H1 (cell line): ENCODE data around the gene SH3D19. TPM values are rescaled to one million over a fixed set of nuclear protein-coding genes. Genes with fewer than 3 reads are reported as not detected.

Experiments
- CTCF ChIA-PET: fragments of 300-600 bp; sonication (Branson Sonifier 250); formaldehyde crosslinking; loops from one replicate; lab custom pipeline; 2021; ENCODE audit not compliant: partially characterized antibody; lab: Charles Lee
- POLR2A ChIA-PET: fragments of 300-600 bp; sonication (Branson Sonifier 250); formaldehyde crosslinking; loops from one replicate; lab custom pipeline; 2021; ENCODE audit warnings: inconsistent platforms; ENCODE audit not compliant: partially characterized antibody; lab: Charles Lee
- DNase-seq, 2 experiments: peaks; one replicate each; pipeline versions ENCODE4 v3.0.0 to v3.0.0-alpha.2; 2010 to 2022; ENCODE audit warnings: low spot score in 2 of 2, low read depth in 1 of 2, mixed read lengths in 1 of 2
- FAIRE-seq: peaks from 2 replicates; lab custom pipeline; 2011; peaks lifted over from hg19 to GRCh38; lab: Jason Lieb, UNC
- H2AFZ ChIP-seq: 2 replicates; pipeline ENCODE4 v1.8.1; 2012; ENCODE audit warnings: low read length, inconsistent platforms
- H2AK5ac ChIP-seq: 2 replicates; pipeline ENCODE4 v1.6.1; 2013; ENCODE audit warnings: low read depth, low read length
- H2BK120ac ChIP-seq: replicated peaks from 2 replicates; pipeline ENCODE3; 2013; ENCODE audit warnings: low read depth, low read length, inconsistent platforms
- H2BK12ac ChIP-seq: 2 replicates; pipeline ENCODE4 v1.6.1; 2013; ENCODE audit warnings: low read depth, low read length
- H2BK15ac ChIP-seq: 2 replicates; pipeline ENCODE4 v1.6.1; 2013; ENCODE audit warnings: low read length
- H2BK20ac ChIP-seq: 2 replicates; pipeline ENCODE4 v1.6.1; 2013; ENCODE audit warnings: low read length
- H2BK5ac ChIP-seq: 2 replicates; pipeline ENCODE4 v1.6.1; 2013; ENCODE audit warnings: low read depth, low read length
- H3K14ac ChIP-seq: 2 replicates; pipeline ENCODE4 v1.6.1; 2013; ENCODE audit warnings: inconsistent platforms; ENCODE audit not compliant: insufficient read length
- H3K18ac ChIP-seq: 2 replicates; pipeline ENCODE4 v1.6.1; 2013; ENCODE audit warnings: low read length; ENCODE audit errors: extremely low read depth
- H3K23ac ChIP-seq: 2 replicates; pipeline ENCODE4 v1.6.1; 2013; ENCODE audit warnings: inconsistent platforms; ENCODE audit not compliant: insufficient read length
- H3K23me2 ChIP-seq: 2 replicates; pipeline ENCODE4 v1.6.1; 2013; ENCODE audit warnings: low read depth, low read length
- H3K27ac ChIP-seq: 2 replicates; pipeline ENCODE4 v1.6.1; 2011; ENCODE audit warnings: low read depth, low read length, inconsistent platforms
- H3K27me3 ChIP-seq, 4 experiments: replicated peaks in 1 of 4; 1 replicate in 1 of 4; 2 replicates in 3 of 4; pipeline versions ENCODE4 v1.6.1 to v1.8.1; 2011 to 2013; ENCODE audit warnings: low read length in 3 of 4, mild to moderate bottlenecking in 3 of 4, inconsistent platforms in 2 of 4, mixed read lengths in 2 of 4, moderate library complexity in 1 of 4; ENCODE audit not compliant: control insufficient read depth in 3 of 4, insufficient read depth in 3 of 4; ENCODE audit errors: extremely low read depth in 1 of 4
- H3K36me3 ChIP-seq, 4 experiments: 2 replicates each; pipeline versions ENCODE4 v1.6.1 to v1.8.1; 2011 to 2013; ENCODE audit warnings: mild to moderate bottlenecking in 4 of 4, low read length in 3 of 4, moderate library complexity in 2 of 4, control low read depth in 1 of 4, inconsistent platforms in 1 of 4; ENCODE audit not compliant: insufficient read depth in 4 of 4, control insufficient read depth in 2 of 4
- H3K4ac ChIP-seq: replicated peaks from 2 replicates; pipeline ENCODE3; 2013; ENCODE audit warnings: low read length, low read depth, mixed read lengths, inconsistent platforms; ENCODE audit not compliant: insufficient read length
- H3K4me1 ChIP-seq, 4 experiments: replicated peaks in 1 of 4; 1 replicate in 1 of 4; 2 replicates in 3 of 4; pipeline versions ENCODE4 v1.6.1 to v1.8.1; 2011 to 2013; ENCODE audit warnings: low read length in 3 of 4, inconsistent platforms in 2 of 4, mixed read lengths in 1 of 4; ENCODE audit not compliant: insufficient read depth in 4 of 4, control insufficient read depth in 3 of 4
- H3K4me2 ChIP-seq, 2 experiments: 2 replicates each; pipeline versions ENCODE4 v1.6.1 to v1.8.1; 2011 to 2013; ENCODE audit warnings: low read depth in 2 of 2, low read length in 2 of 2, control low read depth in 1 of 2, inconsistent platforms in 1 of 2, mild to moderate bottlenecking in 1 of 2; ENCODE audit not compliant: insufficient read depth in 1 of 2
- H3K4me3 ChIP-seq, 4 experiments: fragments of 200-600, 300-600 bp in 1 of 4; sonication (generic), shearing (Covaris generic), sonication (Bioruptor Twin) in 1 of 4; 2 replicates each; pipeline versions ENCODE4 v1.5.1 to v1.8.1; 2011 to 2016; ENCODE audit warnings: low read length in 4 of 4, low read depth in 3 of 4, control low read depth in 2 of 4, inconsistent platforms in 2 of 4, mild to moderate bottlenecking in 2 of 4, mixed read lengths in 1 of 4, moderate library complexity in 1 of 4; ENCODE audit not compliant: insufficient read depth in 2 of 4; ENCODE audit errors: extremely low read depth in 1 of 4
- H3K56ac ChIP-seq: replicated peaks from 2 replicates; pipeline ENCODE3; 2013; ENCODE audit warnings: low read depth, mild to moderate bottlenecking, mixed read lengths, low read length, inconsistent platforms; ENCODE audit not compliant: insufficient read length
- H3K79me1 ChIP-seq: 2 replicates; pipeline ENCODE4 v1.6.1; 2013; ENCODE audit warnings: low read depth, low read length, control low read depth
- H3K79me2 ChIP-seq, 2 experiments: 2 replicates each; pipeline versions ENCODE4 v1.6.1 to v1.8.1; 2012 to 2013; ENCODE audit warnings: low read length in 2 of 2, mild to moderate bottlenecking in 2 of 2, inconsistent platforms in 1 of 2; ENCODE audit not compliant: insufficient read depth in 2 of 2, control insufficient read depth in 1 of 2
- H3K9ac ChIP-seq, 4 experiments: replicated peaks in 1 of 4; 1 replicate in 1 of 4; 2 replicates in 3 of 4; pipeline versions ENCODE4 v1.6.1 to v1.8.1; 2011 to 2013; ENCODE audit warnings: low read depth in 3 of 4, low read length in 3 of 4, control low read depth in 2 of 4, mild to moderate bottlenecking in 2 of 4, moderate library complexity in 2 of 4, inconsistent platforms in 1 of 4; ENCODE audit errors: extremely low read depth in 1 of 4
- H3K9me3 ChIP-seq, 2 experiments: 2 replicates each; pipeline versions ENCODE4 v1.6.1 to v1.8.1; 2012 to 2013; ENCODE audit warnings: mild to moderate bottlenecking in 2 of 2, moderate library complexity in 2 of 2, control low read depth in 1 of 2, inconsistent platforms in 1 of 2, low read depth in 1 of 2, low read length in 1 of 2, mixed read lengths in 1 of 2; ENCODE audit not compliant: insufficient read depth in 2 of 2
- H4K20me1 ChIP-seq, 2 experiments: replicated peaks in 1 of 2; 2 replicates each; pipeline versions ENCODE3 to v1.8.1; 2011 to 2013; ENCODE audit warnings: inconsistent platforms in 2 of 2, low read length in 2 of 2, mild to moderate bottlenecking in 1 of 2; ENCODE audit not compliant: insufficient read depth in 2 of 2, control insufficient read depth in 1 of 2
- H4K5ac ChIP-seq: 2 replicates; pipeline ENCODE4 v1.6.1; 2013; ENCODE audit warnings: low read length, low read depth, mixed read lengths, inconsistent platforms; ENCODE audit not compliant: insufficient read length
- H4K8ac ChIP-seq: 2 replicates; pipeline ENCODE4 v1.8.0; 2013; ENCODE audit warnings: mild to moderate bottlenecking, moderate library complexity, low read length, inconsistent platforms; ENCODE audit not compliant: insufficient read depth; ENCODE audit errors: extremely low read depth
- H4K91ac ChIP-seq: replicated peaks from 2 replicates; pipeline ENCODE3; 2013; ENCODE audit warnings: low read length, mixed read lengths, inconsistent platforms; ENCODE audit not compliant: insufficient read length
- CREB1 ChIP-seq: IDR thresholded peaks from 2 replicates; pipeline ENCODE4 v1.6.1; 2012; ENCODE audit warnings: inconsistent platforms
- EZH2 ChIP-seq: fragments of 200-600 bp; sonication (generic); IDR thresholded peaks from 2 replicates; pipeline ENCODE4 v1.7.1; 2012; ENCODE audit warnings: low read depth, mild to moderate bottlenecking, moderate library complexity, low read length, inconsistent platforms; ENCODE audit not compliant: severe bottlenecking
- GTF2F1 ChIP-seq: IDR thresholded peaks from 2 replicates; pipeline ENCODE4 v1.6.1; 2012; ENCODE audit warnings: low read depth, low read length, improper control_type of control experiment, borderline replicate concordance
- HDAC2 ChIP-seq, 2 experiments: fragments of 300-600 bp in 1 of 2; sonication (generic) in 1 of 2; IDR thresholded peaks; 2 replicates each; pipeline ENCODE4 v1.6.1; 2011 to 2012; ENCODE audit warnings: low read depth in 2 of 2, low read length in 2 of 2, mild to moderate bottlenecking in 2 of 2, moderate library complexity in 2 of 2, borderline replicate concordance in 1 of 2, inconsistent platforms in 1 of 2
- JUND ChIP-seq: IDR thresholded peaks from 2 replicates; pipeline ENCODE4 v1.6.1; 2011; ENCODE audit warnings: mild to moderate bottlenecking, improper control_type of control experiment, low read length
- KDM4A ChIP-seq: IDR thresholded peaks from one replicate; pipeline ENCODE4 v1.7.1; 2012; ENCODE audit warnings: low read depth, mild to moderate bottlenecking, moderate library complexity, low read length, inconsistent platforms; ENCODE audit not compliant: severe bottlenecking
- KDM5A ChIP-seq: fragments of 200-600 bp; IDR thresholded peaks from 2 replicates; pipeline ENCODE4 v1.7.1; 2012; ENCODE audit warnings: mild to moderate bottlenecking, low read length, inconsistent platforms, mixed read lengths
- POU5F1 ChIP-seq: IDR thresholded peaks from 2 replicates; pipeline ENCODE4 v1.6.1; 2011; ENCODE audit warnings: low read depth, mild to moderate bottlenecking, low read length, moderate library complexity
- RNF2 ChIP-seq: fragments of 200-900, 300-1000 bp; sonication (generic); IDR thresholded peaks from 2 replicates; pipeline ENCODE4 v1.7.1; 2016; ENCODE audit warnings: borderline replicate concordance, low read depth, mild to moderate bottlenecking, antibody characterized with exemption, low read length; ENCODE audit not compliant: poor library complexity, severe bottlenecking; ENCODE audit errors: missing control alignments
- SIN3A ChIP-seq, 2 experiments: IDR thresholded peaks in 1 of 2; conservative IDR thresholded peaks in 1 of 2; 2 replicates each; pipeline ENCODE4 v1.6.1; 2011 to 2012; ENCODE audit warnings: low read length in 2 of 2, improper control_type of control experiment in 1 of 2, low read depth in 1 of 2, mild to moderate bottlenecking in 1 of 2
- SP2 ChIP-seq: IDR thresholded peaks from 2 replicates; pipeline ENCODE4 v1.6.1; 2012; ENCODE audit warnings: mild to moderate bottlenecking, low read length, inconsistent platforms
- WGBS, 2 experiments: shearing (Covaris generic) in 1 of 2; methylation state at CpG; one replicate each; pipeline versions ENCODE4 v1.1.6 to v1.1.7; 2013 to 2015; ENCODE audit warnings: low lambda C conversion rate in 2 of 2, mixed read lengths in 2 of 2, inconsistent platforms in 1 of 2, low coverage in 1 of 2, missing lambda C conversion rate in 1 of 2; ENCODE audit not compliant: insufficient replicate concordance in 2 of 2, insufficient coverage in 1 of 2, insufficient read length in 1 of 2; ENCODE audit errors: extremely low coverage in 1 of 2, missing lambda C conversion rate in 1 of 2; 5-methylcytosine and 5-hydroxymethylcytosine counted together
- polyA plus RNA-seq, 7 experiments: library from polyadenylated mRNA; depleted of rRNA in 3 of 7; stranded (reverse) in 5 of 7; unstranded in 2 of 7; fragments of >200 nt in 5 of 7; fragments of 200-250 nt in 2 of 7; gene quantifications; 1 replicate in 5 of 7; 2 replicates in 1 of 7; 4 replicates in 1 of 7; pipeline versions ENCODE4 v1.2.1 to v1.2.3, GENCODE V29; 2011 to 2013; ENCODE audit warnings: missing spikeins in 2 of 7, mixed read lengths in 2 of 7
- total RNA-seq: library from RNA; stranded (reverse); fragmentation: NEBNext Ultra II Directional; extraction: Animal tissue kit (Norgen Biotek cat#: 25700); gene quantifications from 2 replicates; pipeline ENCODE4 v1.2.1, GENCODE V29; 2021

The SH3D19 gene
- total and polyA plus RNA-seq, 2 of the 8 experiments (the other 6 are each of a cell fraction or from before 2014, with no cell fraction given): 11.7 to 51.3 TPM

GRCh38 chr4:151339467-151339866 lies 14.1 kb upstream of the SH3D19 start:
- Histone ChIP-seq H2BK12ac (no peak overlapping the region), H2BK5ac (no peak overlapping the region), H4K8ac (no peak overlapping the region), H2AFZ (no peak overlapping the region), H4K5ac (no peak overlapping the region), H3K9ac (no peak overlapping the region), H2AK5ac (no peak overlapping the region), H2BK20ac (no peak overlapping the region), H4K91ac (no peak overlapping the region), H3K18ac (no peak overlapping the region), H4K20me1 (no peaks in the 10 kb centered on the region), H3K79me1 (no peaks in the 10 kb centered on the region), H3K4ac (no peak overlapping the region), H3K14ac (no peak overlapping the region), H2BK120ac (no peak overlapping the region), H3K27me3 (no peaks in the 10 kb centered on the region), H3K56ac (no peak overlapping the region), H3K79me2 (no peaks in the 10 kb centered on the region), H3K23me2 (no peaks in the 10 kb centered on the region), H3K27ac (no peak overlapping the region), H2BK15ac (no peak overlapping the region), H3K23ac (no peak overlapping the region), H3K4me3 (no peak overlapping the region), H3K9me3 (no peaks in the 10 kb centered on the region), H3K4me2 (no peak overlapping the region), H3K4me1 (no peaks in the 10 kb centered on the region), H3K36me3 (no peaks in the 10 kb centered on the region)
- POLR2A ChIA-PET: interaction anchor here (1.9 kb wide), 1 partner anchor 15 kb away, joined by 11 read pairs; the partner anchor contains the start of gene SH3D19
- WGBS, 2 experiments: 89% methylated on average over 2 of the region's 2 CpGs; no CpG with 5 or more reads in 1 of the 2 experiments
- CTCF ChIA-PET: interaction anchor here (0.8 kb wide), 1 partner anchor 14 kb away, joined by 3 read pairs; no protein-coding TSS in a partner anchor
- DNase-seq (no peak), FAIRE-seq (no peak)
- TF ChIP-seq RNF2 (no peak), GTF2F1 (no peak), HDAC2 (IDR thresholded peaks at IDR 0.05; ENCODE audit: borderline replicate concordance in 1 of 2, low read depth in 2 of 2, low read length in 2 of 2) (no peak), JUND (no peak), POU5F1 (no peak), KDM4A (no peak), CREB1 (no peak), EZH2 (no peak), SP2 (no peak), KDM5A (no peak), SIN3A (conservative IDR thresholded peaks at IDR 0.05 in 1 of 2, IDR thresholded peaks at IDR 0.05 in 1 of 2; ENCODE audit: low read depth in 1 of 2, low read length in 2 of 2) (no peak)
